Measurements from ENCODE around the gene HBP1. TPM values are rescaled to one million over a fixed set of nuclear protein-coding genes. Genes with fewer than 3 reads are reported as not detected.

The HBP1 gene
- total RNA-seq, 6 donors from 2014 or later: 55.5 to 113 (median 74.4) TPM

DNA sequence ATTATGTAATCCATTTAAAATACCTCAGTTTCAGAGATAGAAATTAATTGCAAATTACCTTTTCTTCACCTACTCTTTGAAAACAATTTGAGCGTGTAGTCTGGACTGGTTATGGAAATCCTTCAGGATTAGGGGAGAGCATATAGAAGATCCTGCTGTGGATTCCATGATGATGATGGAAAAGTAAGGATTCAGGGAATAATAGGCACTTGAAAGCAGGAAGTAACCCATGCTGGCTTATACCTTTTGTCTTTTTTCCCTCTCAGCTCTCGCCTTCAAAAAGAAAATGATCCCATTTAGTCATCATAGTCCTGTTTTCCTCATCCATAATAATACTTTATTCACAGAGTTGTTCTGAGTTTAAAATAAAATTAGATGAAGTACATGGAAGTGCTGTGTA is 4.4 kb downstream of the HBP1 start:
- no peaks in the 10 kb centered on the region for H3K36me3 ChIP-seq
- no peak overlapping the region for H3K4me3 ChIP-seq
- no peak overlapping the region for H3K27ac ChIP-seq
- 77 to 85% methylated on average over 2 of the region's 2 CpGs for WGBS, 2 donors
- DNase-seq (no peak), ATAC-seq (ENCODE audit: low FRiP score in 2 of 2) (no peak)
- peaks cover 36 to 65% (median 59%) of the 10 kb centered on the region in 4 donors for H3K4me1 ChIP-seq
- TF ChIP-seq EP300 (IDR thresholded peaks at IDR 0.05): no peak
- TF ChIP-seq, protein P1, sequence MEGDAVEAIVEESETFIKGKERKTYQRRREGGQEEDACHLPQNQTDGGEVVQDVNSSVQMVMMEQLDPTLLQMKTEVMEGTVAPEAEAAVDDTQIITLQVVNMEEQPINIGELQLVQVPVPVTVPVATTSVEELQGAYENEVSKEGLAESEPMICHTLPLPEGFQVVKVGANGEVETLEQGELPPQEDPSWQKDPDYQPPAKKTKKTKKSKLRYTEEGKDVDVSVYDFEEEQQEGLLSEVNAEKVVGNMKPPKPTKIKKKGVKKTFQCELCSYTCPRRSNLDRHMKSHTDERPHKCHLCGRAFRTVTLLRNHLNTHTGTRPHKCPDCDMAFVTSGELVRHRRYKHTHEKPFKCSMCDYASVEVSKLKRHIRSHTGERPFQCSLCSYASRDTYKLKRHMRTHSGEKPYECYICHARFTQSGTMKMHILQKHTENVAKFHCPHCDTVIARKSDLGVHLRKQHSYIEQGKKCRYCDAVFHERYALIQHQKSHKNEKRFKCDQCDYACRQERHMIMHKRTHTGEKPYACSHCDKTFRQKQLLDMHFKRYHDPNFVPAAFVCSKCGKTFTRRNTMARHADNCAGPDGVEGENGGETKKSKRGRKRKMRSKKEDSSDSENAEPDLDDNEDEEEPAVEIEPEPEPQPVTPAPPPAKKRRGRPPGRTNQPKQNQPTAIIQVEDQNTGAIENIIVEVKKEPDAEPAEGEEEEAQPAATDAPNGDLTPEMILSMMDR (IDR thresholded peaks at IDR 0.05): no peak
- TF ChIP-seq POLR2AphosphoS5 (IDR thresholded peaks at IDR 0.05): no peak
- TF ChIP-seq POLR2A (IDR thresholded peaks at IDR 0.05): no peak
- no peaks in the 10 kb centered on the region for H3K9me3 ChIP-seq
- no peaks in the 10 kb centered on the region for H3K27me3 ChIP-seq

DNA sequence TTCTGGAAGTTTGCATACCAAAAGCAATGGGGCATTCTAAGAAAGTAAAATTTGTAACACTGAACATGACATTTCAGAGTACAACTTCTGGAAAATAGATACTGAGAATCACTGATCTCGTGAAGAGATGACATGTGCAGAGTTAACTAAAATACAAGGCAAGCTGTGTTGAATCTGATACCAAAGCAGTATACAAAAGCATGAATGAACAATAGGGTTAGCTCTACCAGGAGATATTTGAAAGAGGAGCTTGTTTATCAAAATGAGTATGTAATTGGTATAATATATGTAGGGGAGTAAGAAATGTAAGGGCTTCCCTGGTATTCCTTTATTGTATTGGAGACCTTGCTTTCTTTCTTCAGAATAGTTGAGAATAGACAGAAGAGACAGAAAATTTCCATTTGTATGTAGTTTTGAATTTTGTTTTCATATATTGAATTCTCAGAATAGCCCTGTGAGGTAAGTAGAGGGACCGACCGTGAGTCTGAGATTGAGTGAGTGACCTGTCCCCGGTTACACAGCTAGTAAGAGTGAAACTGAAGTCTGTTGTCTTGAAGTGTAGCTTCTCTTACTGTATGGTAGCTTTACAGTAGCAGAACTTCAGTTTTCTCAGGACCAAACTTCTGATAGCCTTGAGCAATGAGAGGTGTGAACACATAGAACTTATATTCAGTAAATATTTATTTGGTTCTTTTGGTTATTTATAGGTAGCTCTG is 5.0 kb downstream of the HBP1 start:
- no peak for DNase-seq
- Histone ChIP-seq H3K27me3 (no peaks in the 10 kb centered on the region), H3K9me3 (no peaks in the 10 kb centered on the region), H3K4me3 (no peak overlapping the region), H3K36me3 (no peaks in the 10 kb centered on the region), H3K4me1 (peaks cover 36 to 65% (median 63%) of the 10 kb centered on the region in 4 donors), H3K27ac (peak overlapping the region in 1 of 4 donors; percentile 7)
- ATAC-seq (ENCODE audit: low FRiP score in 2 of 2): no peak
- no peak for TF ChIP-seq POLR2A (IDR thresholded peaks at IDR 0.05)
- TF ChIP-seq, protein P1 (IDR thresholded peaks at IDR 0.05): no peak
- TF ChIP-seq EP300 (IDR thresholded peaks at IDR 0.05): no peak
- no peak for TF ChIP-seq POLR2AphosphoS5 (IDR thresholded peaks at IDR 0.05)
- 40 to 56% methylated on average over 4 of the region's 4 CpGs for WGBS, 2 donors

DNA sequence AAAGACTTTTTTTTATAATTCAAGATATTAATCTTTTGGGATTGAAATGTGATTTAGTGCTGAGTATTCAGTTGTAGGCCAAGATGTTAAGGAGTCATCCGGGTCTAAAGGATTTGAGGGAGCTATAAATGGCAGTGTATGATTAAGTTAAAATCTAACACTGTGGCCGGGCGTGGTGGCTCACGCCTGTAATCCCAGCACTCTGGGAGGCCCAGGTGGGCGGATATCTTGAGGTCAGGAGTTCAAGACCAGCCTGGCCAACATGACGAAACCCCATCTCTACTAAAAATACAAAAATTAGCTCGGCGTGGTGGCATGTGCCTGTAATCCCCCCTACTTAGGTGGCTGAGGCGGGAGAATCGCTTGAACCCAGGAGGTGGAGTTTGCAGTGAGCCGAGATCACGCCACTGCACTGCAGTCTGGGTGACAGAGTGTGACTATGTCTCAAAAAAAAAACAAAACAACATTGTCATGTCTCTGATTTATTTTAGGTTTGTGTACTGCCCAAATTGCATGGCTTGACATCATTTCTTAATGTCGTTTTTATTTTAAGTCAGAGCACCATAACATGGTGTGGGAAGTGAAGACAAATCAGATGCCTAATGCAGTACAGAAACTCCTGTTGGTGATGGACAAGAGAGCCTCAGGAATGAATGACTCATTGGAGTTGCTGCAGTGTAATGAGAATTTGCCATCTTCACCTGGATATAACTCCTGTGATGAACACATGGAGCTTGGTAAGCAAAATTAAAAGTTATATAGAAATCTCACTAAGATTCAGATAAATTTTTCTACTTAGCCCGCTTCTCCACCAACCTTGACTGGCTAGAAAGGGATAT is 10.7 kb downstream of the HBP1 start:
- ATAC-seq (ENCODE audit: low FRiP score in 2 of 2) (no peak), DNase-seq (no peak)
- H3K4me3 ChIP-seq: no peak overlapping the region
- H3K9me3 ChIP-seq: no peaks in the 10 kb centered on the region
- H3K27ac ChIP-seq: no peak overlapping the region
- H3K36me3 ChIP-seq: peaks cover 7 to 43% (median 16%) of the 10 kb centered on the region in 4 donors
- peaks cover 18 to 44% (median 39%) of the 10 kb centered on the region in 4 donors for H3K4me1 ChIP-seq
- no peaks in the 10 kb centered on the region for H3K27me3 ChIP-seq
- TF ChIP-seq EP300 (IDR thresholded peaks at IDR 0.05): no peak
- TF ChIP-seq, protein P1 (IDR thresholded peaks at IDR 0.05): no peak
- no peak for TF ChIP-seq POLR2AphosphoS5 (IDR thresholded peaks at IDR 0.05)
- TF ChIP-seq POLR2A (IDR thresholded peaks at IDR 0.05): no peak
- WGBS, 2 donors: 83 to 92% methylated on average over 14 of the region's 14 CpGs

DNA sequence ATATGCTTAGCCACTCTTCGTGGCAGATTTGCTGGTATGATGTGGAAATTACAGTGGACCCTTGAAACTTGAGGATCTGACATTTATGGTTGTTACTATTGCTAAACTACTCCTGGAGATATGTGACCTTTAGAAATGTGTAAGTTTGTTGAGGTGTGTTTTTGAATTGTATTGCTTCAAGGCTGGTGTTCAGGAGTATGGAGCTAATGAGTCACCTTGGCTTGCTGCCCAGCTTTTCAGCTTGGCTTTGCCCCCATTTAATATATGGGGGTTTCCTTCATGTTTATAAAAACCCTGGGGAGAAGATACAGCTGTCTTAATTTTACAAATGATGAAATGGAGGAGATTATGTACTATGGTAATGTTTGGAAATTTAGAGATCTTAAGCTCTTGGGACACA is 11.6 kb downstream of the HBP1 start:
- no peaks in the 10 kb centered on the region for H3K9me3 ChIP-seq
- peak overlapping the region in 2 of 4 donors; percentile 40 for H3K27ac ChIP-seq
- no peaks in the 10 kb centered on the region for H3K27me3 ChIP-seq
- peaks cover 11 to 50% (median 20%) of the 10 kb centered on the region in 4 donors for H3K36me3 ChIP-seq
- TF ChIP-seq POLR2AphosphoS5 (IDR thresholded peaks at IDR 0.05): no peak
- no peak for TF ChIP-seq EP300 (IDR thresholded peaks at IDR 0.05)
- TF ChIP-seq, protein P1 (IDR thresholded peaks at IDR 0.05): no peak
- no peak for TF ChIP-seq POLR2A (IDR thresholded peaks at IDR 0.05)
- H3K4me1 ChIP-seq: peaks cover 12 to 37% (median 32%) of the 10 kb centered on the region in 4 donors
- ATAC-seq (ENCODE audit: low FRiP score in 2 of 2) (no peak), DNase-seq (peak in 1 of 2 donors; percentile 59)
- H3K4me3 ChIP-seq: no peak overlapping the region
- 39 to 53% methylated on average over 1 of the region's 1 CpG for WGBS, 2 donors

Data from upper lobe of left lung (tissue), 6 donors.